Activated effector memory CD4-positive, alpha-beta T cell treated with anti-CD3 and anti-CD28 coated beads, Interleukin-2, amount 50 U/mL, for 16 hours (primary cell): ENCODE measurements around the gene FBXO42.
"Not testable (repeated sequence)": the region's sequence is repeated elsewhere in the genome, so short reads cannot be mapped to it uniquely, and the experiment has no call there.

ENCODE experiments used
- DNase-seq: peaks from one replicate; pipeline ENCODE4 v3.0.0-alpha.2; 2020

FBXO42 gene

DNA sequence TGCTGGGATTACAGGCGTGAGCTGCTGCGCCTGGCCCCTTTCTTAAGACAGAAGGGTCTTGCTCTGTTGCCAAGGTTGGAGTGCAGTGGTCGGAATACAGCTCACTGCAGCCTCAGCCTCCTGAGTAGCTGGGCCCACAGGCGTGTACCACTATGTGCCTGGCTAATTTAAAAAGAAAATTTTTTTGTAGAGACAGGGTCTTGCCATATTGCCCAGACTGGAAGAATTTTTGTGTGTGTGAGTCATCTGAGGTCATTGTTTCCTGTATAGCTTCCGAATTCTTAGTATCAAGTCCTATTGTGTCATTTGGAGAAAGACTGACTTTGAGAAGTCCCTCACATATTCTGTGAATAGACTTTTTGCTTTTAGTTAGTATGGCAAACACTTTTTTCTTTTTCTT, 19.4 kb upstream of the FBXO42 start:
- no peak for DNase-seq

DNA sequence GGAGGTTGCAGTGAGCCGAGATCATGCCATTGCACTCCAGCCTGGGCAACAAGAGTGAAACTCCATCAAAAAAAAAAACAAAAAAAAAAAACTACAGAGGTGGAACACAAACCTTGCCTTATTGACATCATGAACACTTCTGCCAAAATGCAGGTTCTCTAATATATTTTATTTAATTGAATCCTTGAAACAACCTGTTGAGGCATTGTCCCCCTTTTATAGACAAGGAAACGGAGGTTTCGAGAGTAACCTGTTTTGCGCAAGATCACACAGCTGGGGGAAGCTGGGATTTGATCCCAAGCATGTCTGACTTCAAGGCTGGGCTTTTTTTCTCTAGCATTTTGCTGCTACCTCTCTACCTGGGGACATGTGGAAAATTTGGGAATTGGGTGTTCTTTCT, 17.5 kb upstream of the FBXO42 start:
- DNase-seq, result no peak

DNA sequence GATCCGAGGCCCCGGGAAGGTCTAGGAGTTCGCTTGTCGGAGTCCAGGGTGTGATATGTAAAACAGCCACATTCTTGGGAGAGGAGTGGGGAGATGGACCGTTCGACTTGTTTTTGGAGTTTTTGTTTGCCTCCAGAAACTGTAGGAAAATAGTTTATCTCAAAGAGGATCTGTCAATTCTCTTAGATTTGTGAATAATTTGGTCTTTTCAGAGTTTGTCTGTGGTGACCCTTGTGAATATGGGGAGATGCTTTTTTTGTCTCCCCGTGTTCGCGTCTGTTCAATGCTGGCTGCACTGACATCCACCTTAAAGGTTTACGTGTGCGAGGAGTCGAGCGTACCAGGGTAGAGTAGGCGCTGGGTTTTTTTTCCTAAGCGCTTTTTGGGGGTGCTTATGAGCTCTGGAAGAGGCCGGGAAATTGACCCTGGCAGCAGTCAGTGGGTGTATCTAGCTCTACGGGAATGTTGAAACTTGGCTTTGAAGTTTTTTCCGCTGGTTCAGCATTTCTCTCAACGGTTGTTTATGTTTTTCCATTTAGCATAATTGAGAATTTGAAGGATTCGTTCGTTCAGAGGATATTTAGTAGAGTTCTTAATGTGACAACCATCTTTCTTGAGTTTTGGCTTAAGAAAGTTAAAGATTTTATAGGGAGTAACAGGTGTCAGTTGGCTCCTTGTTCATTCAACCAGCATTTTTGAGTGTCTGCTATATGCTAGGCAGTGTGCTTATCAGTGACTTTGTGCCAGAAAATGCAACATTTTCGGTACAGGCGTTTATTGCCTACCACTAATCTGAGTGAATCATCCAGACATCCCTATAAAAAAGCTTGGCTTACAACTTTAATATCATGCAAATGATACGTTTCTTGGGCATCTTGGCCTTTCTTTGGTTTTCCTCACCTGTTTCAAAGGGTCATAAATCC, 15.9 kb upstream of the FBXO42 start:
- DNase-seq, result peak; percentile 69

DNA sequence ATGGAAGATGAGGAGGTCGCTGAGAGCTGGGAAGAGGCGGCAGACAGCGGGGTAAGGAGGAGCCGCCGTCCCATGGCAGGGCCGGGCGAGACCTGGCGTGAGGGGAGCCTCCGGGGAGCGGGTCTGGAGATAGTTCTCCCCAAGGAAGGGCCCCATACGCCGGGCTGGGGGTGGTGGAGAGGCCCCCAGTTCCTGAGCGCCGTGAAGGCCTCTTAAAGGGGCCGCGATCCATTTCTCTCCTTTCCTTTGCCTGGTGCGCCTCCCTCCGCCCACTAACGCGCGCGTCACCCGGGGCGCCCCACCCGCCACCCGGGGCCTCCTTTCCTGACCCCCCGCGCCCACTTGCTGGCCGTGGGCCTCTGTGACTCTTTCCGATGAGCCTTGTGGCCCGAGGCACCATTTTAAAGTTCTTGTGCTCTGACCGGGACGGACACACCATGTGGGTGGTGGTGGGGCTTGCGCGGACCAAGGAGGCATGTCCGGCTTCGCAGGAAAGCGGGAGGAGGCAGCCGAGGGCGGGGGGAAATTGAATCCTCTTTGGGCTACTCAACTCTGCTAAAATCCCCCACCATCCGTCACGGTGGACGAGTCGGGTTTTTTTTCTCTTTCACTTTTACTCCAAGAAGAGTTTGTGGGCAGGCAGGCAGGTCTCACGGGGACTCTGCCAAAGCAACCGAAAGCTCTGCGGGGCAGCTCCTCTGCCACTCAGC, 15.1 kb upstream of the FBXO42 start:
- peak; percentile 95 for DNase-seq

DNA sequence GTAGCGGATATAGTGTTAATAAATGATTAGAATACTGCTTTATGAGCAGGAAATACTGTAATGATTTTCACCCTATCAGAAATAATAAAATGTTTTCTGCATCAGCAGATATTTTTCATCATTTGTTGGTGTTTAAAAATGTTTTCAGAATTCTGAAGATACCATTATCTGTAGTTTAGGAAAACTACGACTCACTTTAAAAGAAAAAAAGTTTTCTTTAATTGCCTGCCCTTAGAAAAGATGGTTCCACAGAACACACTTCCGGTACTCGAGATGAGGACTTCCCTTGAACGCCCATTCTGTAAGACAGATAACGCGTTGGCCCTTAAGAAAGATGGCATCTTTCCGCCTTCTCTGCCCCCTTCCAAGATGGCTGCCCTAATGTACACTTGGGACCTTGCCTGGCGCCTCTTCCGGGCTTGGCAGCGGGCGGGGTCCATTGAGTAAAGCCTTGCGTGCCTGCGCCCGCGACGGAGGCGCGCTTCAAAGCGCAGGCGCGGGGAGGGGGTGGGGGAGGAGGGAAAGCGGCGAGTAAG, 14.5 kb upstream of the FBXO42 start, which contains the start of gene SZRD1:
TSS of gene SZRD1 (plus strand) at position 521 of the 536 bp plus-strand sequence. CDS start 16 bp downstream, outside the sequence.
- peak; percentile 98 for DNase-seq

DNA sequence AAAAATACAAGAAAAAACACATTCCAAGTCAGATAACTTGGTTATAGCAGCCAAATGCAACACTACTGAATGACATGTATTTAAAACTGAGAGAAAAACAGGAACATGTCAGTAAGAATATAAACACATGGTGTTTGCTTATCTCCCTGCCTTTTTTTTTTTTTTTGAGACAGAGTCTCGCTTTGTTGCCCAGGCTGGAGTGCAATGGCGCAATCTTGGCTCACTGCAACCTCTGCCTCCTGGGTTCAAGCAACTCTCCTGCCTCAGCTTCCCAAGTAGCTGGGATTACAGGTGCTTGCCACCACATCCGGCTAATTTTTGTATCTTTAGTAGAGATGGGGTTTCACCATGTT, 12.8 kb upstream of the FBXO42 start:
- DNase-seq, result not testable (repeated sequence)

DNA sequence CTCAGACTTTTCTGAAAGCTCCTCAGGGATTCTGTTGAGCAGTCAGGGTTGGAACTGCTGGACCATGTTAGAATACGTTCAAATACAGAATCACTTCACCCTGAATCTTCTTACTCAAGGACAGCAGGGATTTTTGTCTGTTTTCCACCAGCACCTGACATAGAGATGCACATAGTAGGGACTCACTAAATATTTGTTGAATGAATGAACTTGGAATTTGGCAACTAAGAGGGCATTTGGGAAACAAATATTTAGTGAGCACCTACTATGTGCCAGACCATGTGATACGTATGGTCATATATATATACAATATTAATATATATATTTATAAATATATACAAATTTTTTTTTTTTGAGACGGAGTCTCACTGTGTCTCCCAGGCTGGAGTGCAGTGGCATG, 4.6 kb upstream of the FBXO42 start:
- no peak for DNase-seq

DNA sequence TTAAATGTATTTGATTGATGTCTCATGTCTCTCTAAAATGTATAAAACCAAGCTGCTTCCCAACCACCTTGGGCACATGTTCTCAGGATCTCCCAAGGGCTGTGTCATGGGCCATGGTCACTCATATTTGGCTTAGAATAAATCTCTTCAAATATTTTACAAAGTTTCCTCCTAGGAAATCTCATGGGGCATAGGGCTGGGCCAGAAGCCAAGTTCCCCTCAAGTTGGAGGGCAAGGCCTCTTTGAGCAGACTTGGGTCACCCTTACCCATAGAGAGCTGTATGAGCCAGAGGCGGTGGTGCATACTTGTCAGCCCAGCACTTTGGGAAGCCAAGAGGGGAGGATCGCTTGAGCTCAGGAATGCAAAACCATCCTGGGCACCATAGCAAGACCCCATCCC, 2.3 kb upstream of the FBXO42 start:
- no peak for DNase-seq

DNA sequence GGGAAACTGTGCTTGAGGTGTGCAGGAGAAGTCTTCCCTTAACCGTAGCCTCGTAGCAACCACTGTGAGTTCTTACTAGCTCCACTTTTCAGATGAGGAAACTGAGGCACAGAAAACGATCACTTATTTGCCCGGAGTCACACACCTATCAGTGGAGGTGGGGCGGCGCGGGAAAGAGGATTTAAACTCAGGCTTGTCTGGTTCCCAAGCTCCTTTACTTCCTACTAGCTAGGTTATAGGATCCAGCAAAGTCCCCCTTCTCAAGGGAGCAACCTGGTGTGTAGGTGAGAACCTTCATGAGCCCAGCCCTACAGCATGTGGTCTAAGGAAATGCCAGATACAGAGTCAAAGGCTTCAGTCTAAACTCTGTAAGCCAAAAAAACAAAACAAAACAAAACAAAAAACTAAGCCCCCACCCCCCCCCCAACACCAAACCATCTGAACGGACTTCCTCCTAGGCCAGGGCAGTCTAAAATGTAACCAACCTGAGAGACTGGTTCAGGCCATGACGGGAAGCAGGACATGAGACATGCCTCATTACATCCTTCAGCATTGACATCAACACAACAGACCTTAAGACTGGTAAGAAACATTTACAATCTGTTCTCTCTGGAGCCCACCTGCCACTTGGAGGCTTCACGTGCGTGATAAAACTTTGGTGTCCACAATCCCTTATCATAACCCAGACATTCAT, 709 bp upstream of the FBXO42 start:
- no peak for DNase-seq

DNA sequence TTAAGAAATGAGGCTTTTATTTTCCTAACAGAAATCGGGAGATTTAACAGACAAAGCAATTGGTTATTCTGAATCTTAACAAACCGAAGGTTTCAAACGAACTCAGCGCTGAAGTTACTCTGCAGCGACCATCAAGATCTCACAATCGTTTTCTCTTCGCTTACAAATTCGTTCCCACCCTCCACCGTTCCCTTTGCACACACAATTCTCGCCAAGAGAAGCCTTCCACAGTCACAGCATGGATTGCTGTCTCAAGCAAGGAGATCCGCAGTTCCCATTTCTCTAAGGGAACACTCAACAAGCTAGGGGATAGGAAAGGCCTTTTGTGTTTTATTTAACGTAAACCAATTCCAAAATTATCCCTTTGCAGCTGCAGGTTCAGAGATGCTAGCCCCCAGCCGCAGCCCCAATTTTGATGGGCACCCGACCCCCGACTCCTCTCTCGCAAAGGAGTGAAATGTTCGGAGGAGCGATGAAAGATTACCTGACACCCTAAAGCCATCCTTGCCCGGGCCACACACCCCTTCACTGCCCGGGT, 755 bp downstream of the FBXO42 start:
- no peak for DNase-seq

DNA sequence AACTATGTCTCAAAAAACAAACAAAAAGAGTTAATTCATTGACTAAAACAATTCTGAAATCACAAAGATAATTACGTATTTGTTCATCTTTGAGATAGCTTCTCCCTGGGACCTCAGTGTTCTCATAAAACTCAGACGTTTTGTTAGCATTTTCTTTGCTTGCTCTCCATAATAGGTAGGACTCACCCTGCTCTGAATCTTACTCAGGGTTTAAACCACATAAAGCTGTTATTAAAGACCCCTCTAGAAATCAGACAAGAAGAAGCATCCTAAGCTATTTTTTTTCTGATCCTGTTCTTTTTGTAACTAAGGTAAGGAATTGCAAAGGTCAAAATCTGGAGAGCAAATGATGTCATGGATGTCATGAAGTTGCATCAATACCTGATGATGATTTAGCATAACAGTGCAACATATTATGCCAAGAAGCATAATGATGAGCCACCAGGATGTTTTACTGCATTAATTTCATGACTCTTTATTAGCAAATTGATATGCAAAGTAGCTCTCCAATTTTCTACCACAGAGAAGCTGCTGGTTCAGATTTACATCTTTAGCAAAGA, 2.4 kb downstream of the FBXO42 start:
- DNase-seq, result no peak

DNA sequence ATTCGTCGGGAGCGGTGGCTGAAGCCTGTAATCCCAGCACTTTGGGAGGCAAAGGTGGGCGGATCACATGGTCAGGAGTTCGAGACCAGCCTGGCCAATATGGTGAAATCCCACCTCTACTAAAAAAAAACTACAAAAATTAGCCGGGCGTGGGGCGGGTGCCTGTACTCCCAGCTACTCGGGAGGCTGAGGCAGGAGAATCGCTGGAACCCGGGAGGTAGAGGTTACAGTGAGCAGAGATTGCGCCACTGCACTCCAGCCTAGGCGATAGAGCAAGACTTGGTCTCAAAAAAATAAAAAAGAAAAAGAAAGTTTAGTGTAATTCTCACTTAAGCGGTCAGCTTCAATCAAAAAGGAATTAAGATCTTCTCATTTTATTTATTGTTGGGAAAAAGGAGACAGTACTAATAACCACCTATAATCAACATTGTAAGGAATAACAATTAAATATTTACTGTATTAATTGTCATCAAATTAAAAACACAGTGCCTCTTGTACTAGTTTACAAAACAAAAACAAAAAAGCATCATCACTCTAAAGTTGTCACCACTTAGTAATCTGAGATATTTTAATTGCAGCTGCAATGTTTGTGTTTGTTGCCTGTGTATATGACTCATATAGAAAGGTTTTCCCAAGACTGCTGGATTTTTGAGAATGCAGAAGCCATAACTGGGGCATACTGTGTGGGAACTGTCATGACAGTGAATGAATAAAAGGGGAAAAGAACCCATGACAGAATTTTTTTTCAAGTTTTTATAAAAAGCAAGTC, 3.7 kb downstream of the FBXO42 start:
- DNase-seq, result no peak

DNA sequence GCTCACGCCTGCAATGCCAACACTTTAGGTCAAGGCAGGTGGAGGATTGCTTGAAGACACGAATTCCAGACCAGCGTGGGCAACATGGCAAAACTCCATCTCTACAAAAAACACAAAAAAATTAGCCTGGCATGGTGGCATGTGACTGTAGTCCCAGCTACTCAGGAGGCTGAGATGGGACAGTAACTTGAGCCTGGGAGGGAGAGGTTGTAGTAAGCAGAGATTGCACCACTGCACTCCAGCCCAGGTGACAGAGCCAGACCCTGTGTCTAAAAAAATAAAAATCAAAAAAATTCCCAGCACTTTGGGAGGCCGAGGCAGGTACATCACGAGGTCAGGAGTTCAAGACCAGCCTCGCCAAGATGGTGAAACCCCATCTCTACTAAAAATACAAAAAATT, 9.0 kb downstream of the FBXO42 start:
- DNase-seq, result not testable (repeated sequence)

DNA sequence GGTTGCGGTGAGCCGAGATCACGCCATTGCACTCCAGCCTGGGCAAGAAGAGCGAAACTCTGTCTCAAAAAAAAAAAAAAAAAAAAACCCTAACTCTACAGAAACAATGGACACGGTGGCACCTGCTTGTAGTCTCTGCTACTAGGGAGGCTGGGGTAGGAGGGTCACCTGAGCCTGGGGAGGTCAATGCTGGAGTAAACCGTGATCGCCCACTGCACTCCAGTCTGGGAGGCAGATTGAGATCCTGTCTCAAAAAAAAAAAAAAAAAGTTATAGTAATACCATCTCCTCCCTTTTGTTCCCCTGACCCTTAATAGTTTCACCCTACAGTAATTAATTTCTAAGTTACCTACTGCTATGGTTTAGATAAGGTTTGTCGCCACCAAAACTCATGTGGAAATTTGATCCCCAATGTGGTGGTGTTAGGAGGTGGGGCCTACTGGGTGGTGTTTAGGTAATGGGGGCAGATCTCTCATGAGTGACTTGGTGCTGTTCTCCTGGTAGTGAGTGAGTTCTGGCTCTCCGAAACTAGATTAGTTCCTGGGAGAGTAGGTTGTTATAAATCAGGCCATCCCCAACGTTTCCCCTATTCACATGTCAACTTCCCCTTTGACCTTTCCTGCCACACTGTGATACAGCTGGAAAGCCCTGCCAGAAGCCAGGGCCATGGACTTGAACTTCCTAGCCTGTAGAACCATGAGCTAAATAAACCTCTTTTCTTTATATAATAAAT, 9.8 kb downstream of the FBXO42 start:
- DNase-seq, result no peak

DNA sequence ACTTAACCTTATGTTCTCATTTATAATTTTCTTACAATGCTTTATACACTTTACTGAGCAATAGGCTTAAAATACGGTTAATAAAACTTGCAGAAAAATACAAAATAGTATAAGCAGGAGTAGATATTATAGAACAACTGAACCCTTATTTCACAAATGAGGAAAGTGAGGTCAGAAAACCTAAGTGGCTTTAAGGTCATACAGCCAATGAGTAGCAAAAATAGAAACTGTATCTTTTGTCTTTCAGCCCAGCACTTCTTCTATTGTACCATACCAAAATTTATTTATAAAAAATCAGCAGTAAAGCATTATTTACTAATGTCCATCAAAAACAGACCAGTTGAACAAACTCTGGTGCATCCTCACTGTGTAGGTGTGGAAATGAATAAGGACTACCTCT, 11.6 kb downstream of the FBXO42 start:
- DNase-seq, result no peak

DNA sequence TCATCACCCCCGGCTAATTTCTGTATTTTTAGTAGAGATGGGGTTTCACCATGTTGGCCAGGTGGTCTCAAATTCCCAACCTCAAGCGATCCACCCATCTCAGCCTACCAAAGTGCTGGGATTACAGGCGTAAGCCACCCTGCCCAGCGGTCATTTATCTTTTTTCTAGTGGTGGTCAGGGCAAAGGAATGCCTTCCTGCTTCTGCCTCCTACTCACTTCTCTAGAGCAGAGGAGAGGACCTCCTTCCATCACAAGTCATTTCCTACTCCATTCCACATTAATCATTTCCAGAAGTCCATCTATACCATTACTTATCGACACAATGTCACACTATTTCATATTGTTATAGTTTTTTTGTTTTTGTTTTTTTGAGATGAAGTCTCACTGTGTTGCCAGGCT, 13.3 kb downstream of the FBXO42 start:
- no peak for DNase-seq

DNA sequence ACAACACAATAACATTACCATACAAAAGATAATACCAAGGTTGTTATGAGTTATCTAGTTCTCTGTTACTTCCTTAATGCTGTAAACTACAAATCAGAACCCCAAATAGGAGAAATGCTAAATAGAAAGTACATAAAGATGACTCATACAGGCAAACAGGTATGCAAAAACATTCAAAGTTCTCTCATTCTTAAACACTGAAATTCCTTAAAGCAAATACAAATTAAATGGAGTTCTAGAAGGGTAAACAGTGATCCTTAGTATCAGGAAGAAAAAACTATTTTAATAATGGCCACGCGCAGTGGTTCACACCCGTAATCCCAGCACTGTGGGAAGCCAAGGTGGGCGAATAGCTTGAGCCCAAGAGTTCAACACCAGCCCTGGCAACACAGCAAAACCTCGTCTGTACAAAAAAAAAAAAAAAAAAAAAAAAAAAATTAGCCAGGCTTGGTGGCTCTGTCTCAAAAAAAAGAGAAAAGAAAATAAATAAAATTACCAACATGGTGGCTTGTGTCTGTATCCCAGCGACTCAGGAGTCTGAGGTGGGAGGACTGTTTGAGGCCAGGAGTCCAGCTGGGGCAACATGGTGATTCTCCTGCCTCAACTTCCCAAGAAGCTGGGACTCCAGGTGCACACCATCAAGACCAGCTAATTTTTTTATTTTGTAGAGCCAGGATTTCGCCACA, 17.5 kb downstream of the FBXO42 start:
- no peak for DNase-seq

DNA sequence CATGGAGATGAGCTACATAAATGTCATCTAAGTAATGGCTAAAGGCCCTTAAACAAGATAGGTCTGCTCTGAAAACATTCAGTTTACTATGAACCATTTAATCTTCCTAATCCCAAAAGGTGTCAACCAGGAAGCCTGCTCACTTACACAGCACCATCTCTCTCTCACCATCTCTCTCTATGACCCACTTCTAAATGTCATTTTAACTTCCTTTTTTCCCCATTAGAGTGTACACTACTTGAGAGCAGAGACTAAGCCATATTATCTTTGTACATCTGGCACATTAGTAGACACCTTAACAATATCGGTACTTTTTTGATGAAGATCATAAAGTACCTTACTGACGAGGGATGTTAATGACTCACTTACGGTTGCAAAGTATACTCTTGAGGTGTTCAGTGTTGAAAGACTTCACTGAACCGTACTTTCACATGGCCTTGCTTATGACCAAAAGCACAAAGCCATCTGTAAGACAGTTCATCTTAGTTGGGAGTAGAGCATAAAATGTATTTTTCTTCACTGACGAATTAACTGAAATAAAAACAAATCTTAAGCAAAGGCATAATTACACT, 25.4 kb downstream of the FBXO42 start:
- DNase-seq, result no peak

DNA sequence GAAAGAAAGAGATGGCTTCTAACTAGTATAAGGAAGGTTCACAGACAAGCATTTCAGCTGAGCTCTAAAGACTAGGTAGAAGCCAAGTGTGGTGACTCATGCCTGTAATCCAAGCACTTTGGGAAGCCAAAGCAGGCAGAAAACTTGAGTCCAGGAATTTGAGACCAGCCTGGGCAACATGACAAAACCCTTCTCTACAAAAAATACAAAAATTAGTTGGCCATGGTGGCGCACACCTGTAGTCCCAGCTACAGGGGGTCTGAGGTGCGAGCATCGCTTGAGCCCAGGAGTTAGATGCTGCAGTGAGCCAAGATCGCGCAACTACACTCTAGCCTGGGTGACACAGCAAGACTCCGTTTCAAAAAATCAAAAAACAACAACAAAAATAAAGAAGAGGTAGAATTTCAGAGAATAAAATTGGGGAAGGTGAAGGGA, 27.8 kb downstream of the FBXO42 start:
- no peak for DNase-seq
